HCT116 (cell line): ENCODE results near the gene ERI2. TPM values are rescaled to one million over a fixed set of nuclear protein-coding genes. Genes with fewer than 3 reads are reported as not detected.
"Not testable (repeated sequence)": the region's sequence is repeated elsewhere in the genome, so short reads cannot be mapped to it uniquely, and the experiment has no call there.

Experiments
- ATAC-seq: fragments of 200-7000 bp; cut with Tn5 transposase; 2 replicates; pipeline ENCODE4 v1.9.1; 2020; ENCODE audit warnings: mild to moderate bottlenecking, moderate library complexity
- BruUV-seq: library from RNA; stranded (reverse); fragments of 400-500 nt; replicated peaks from 2 replicates; lab custom pipeline; 2021; lab: Mats Ljungman, UMichigan
- CTCF ChIA-PET: fragments of 300-600 bp; sonication (Branson Sonifier 250); formaldehyde crosslinking; loops from one replicate; lab custom pipeline; 2021; ENCODE audit warnings: antibody characterized with exemption; lab: Charles Lee
- POLR2A ChIA-PET: fragments of 300-600, 350-600 bp; sonication (Branson Sonifier 250); formaldehyde crosslinking; loops from one replicate; lab custom pipeline; 2021; ENCODE audit warnings: antibody characterized with exemption; lab: Charles Lee
- RAD21 ChIA-PET, 2 experiments: fragments of 300-600 bp; sonication (Branson Sonifier 250); formaldehyde crosslinking; loops; one replicate each; lab custom pipeline; 2023; ENCODE audit warnings: low total read pairs in 2 of 2; ENCODE audit not compliant: uncharacterized antibody in 2 of 2, unreplicated experiment in 2 of 2, low non-redundant PET in 1 of 2; lab: Charles Lee
- DNase-seq: peaks from one replicate; pipeline ENCODE4 v3.0.0-alpha.2; 2010; ENCODE audit warnings: low read depth, low spot score
- H2AFZ ChIP-seq: fragments of 200-600 bp; shearing (Covaris generic), sonication (generic); 2 replicates; pipeline ENCODE4 v1.6.1; 2017; ENCODE audit warnings: low read depth, mixed run types, mixed read lengths, antibody characterized with exemption, low read length; ENCODE audit not compliant: poor library complexity, severe bottlenecking
- H3K27ac ChIP-seq: 2 replicates; pipeline ENCODE4 v1.5.1; 2012; ENCODE audit warnings: low read depth, low read length
- H3K27me3 ChIP-seq: fragments of 200-600 bp; sonication (generic); 2 replicates; pipeline ENCODE4 v1.6.1; 2016; ENCODE audit warnings: mixed run types, low read length, mixed read lengths; ENCODE audit not compliant: insufficient read depth
- H3K36me3 ChIP-seq, 2 experiments: fragments of 200-500 bp in 1 of 2; fragments of 200-600 bp in 1 of 2; sonication (Bioruptor generic) in 1 of 2; sonication (generic) in 1 of 2; 2 replicates each; pipeline versions ENCODE4 v1.5.1 to v1.6.1; 2014 to 2016; ENCODE audit warnings: low read length in 2 of 2, inconsistent platforms in 1 of 2, mixed read lengths in 1 of 2, mixed run types in 1 of 2; ENCODE audit not compliant: insufficient read depth in 2 of 2, control insufficient read depth in 1 of 2
- H3K4me1 ChIP-seq, 2 experiments: fragments of 200-600 bp in 1 of 2; sonication (generic) in 1 of 2; 2 replicates each; pipeline versions ENCODE4 v1.5.1 to v1.6.1; 2012 to 2017; ENCODE audit warnings: low read length in 2 of 2, inconsistent platforms in 1 of 2, mild to moderate bottlenecking in 1 of 2, mixed read lengths in 1 of 2, mixed run types in 1 of 2, moderate library complexity in 1 of 2; ENCODE audit not compliant: insufficient read depth in 2 of 2, control insufficient read depth in 1 of 2
- H3K4me2 ChIP-seq: fragments of 200-600 bp; sonication (generic); 2 replicates; pipeline ENCODE4 v1.6.1; 2017; ENCODE audit warnings: mixed run types, low read length, mixed read lengths
- H3K4me3 ChIP-seq, 2 experiments: fragments of 200-600 bp in 1 of 2; sonication (generic) in 1 of 2; replicated peaks in 1 of 2; 2 replicates each; pipeline ENCODE4 v1.5.1; 2011 to 2016; ENCODE audit warnings: low read length in 2 of 2, control low read depth in 1 of 2, low read depth in 1 of 2, mild to moderate bottlenecking in 1 of 2, mixed read lengths in 1 of 2, mixed run types in 1 of 2
- H3K79me2 ChIP-seq: fragments of 200-600 bp; sonication (generic); 2 replicates; pipeline ENCODE4 v1.6.1; 2017; ENCODE audit warnings: mild to moderate bottlenecking, mixed run types, low read length, moderate library complexity, mixed read lengths; ENCODE audit not compliant: insufficient read depth
- H3K9ac ChIP-seq: fragments of 200-600 bp; sonication (generic); 2 replicates; pipeline ENCODE4 v1.6.1; 2016; ENCODE audit warnings: low read length, mixed read lengths
- H3K9me2 ChIP-seq: fragments of 200-600 bp; sonication (generic), shearing (Covaris generic); 2 replicates; pipeline ENCODE4 v1.6.1; 2017; ENCODE audit warnings: mixed run types, mild to moderate bottlenecking, moderate library complexity; ENCODE audit not compliant: insufficient read depth
- H3K9me3 ChIP-seq, 2 experiments: fragments of 200-500 bp in 1 of 2; fragments of 200-600 bp in 1 of 2; sonication (Bioruptor generic) in 1 of 2; sonication (generic) in 1 of 2; 2 replicates each; pipeline ENCODE4 v1.6.1; 2014 to 2017; ENCODE audit warnings: low read length in 2 of 2, mixed read lengths in 2 of 2, inconsistent platforms in 1 of 2, low read depth in 1 of 2, mild to moderate bottlenecking in 1 of 2, mixed run types in 1 of 2, moderate library complexity in 1 of 2; ENCODE audit not compliant: control insufficient read depth in 1 of 2, insufficient read depth in 1 of 2
- H4K20me1 ChIP-seq: fragments of 200-600 bp; sonication (generic), shearing (Covaris generic); 2 replicates; pipeline ENCODE4 v1.6.1; 2017; ENCODE audit warnings: mixed run types, mild to moderate bottlenecking, moderate library complexity; ENCODE audit not compliant: insufficient read depth
- POLR2AphosphoS5 ChIP-seq: IDR thresholded peaks from 2 replicates; pipeline ENCODE4 v1.6.1; 2011; ENCODE audit warnings: mild to moderate bottlenecking, low read depth, low read length, moderate library complexity
- YY1 ChIP-seq: IDR thresholded peaks from 2 replicates; pipeline ENCODE4 v1.6.1; 2011; ENCODE audit warnings: low read length, low read depth, moderate library complexity, mild to moderate bottlenecking; ENCODE audit not compliant: insufficient replicate concordance; ENCODE audit errors: extremely low read depth
- ZFX ChIP-seq: fragments of 450-650 bp; IDR thresholded peaks from 2 replicates; pipeline ENCODE4 v1.6.1; 2017
- intact Hi-C: fragments of 100-400 bp; cut with micrococcal nuclease; formaldehyde crosslinking; loops from 2 replicates; pipeline ENCODE4 v1.10.0; 2022
- total RNA-seq: library from RNA; stranded (reverse); gene quantifications from one replicate; pipeline ENCODE4 v1.2.1, GENCODE V29; 2021; ENCODE audit not compliant: unreplicated experiment

ERI2 gene
- total RNA-seq, 1 experiment from 2014 or later = 42.1 TPM

- POLR2A ChIA-PET = no interaction called here
- CTCF ChIA-PET = no interaction called here
- no peak for ATAC-seq
- H3K4me2 ChIP-seq = peak overlapping the region; percentile 81
- RAD21 ChIA-PET = interaction anchor here in 1 of 2 experiments (1.7 kb wide), 1 partner anchor 294 kb away, joined by 3 read pairs; no protein-coding TSS in a partner anchor
- H3K27ac ChIP-seq = peak overlapping the region; percentile 90
- peak overlapping the region; percentile 77 for H3K9ac ChIP-seq
- H3K79me2 ChIP-seq = peaks cover 25% of the 10 kb centered on the region
- intact Hi-C loops = loop anchor here (5.0 kb wide), 1 partner anchor 274 kb away; no protein-coding TSS in a partner anchor
- TF ChIP-seq YY1 (no peak), POLR2AphosphoS5 (peak; percentile 21; the same call in 1 of the 2 replicates)
- DNase-seq = no peak
- H2AFZ ChIP-seq = no peak overlapping the region
- H3K9me2 ChIP-seq = no peaks in the 10 kb centered on the region
- BruUV-seq = no TSS peak
- peaks cover 8 to 16% of the 10 kb centered on the region in 2 experiments for H3K4me1 ChIP-seq
- H3K4me3 ChIP-seq = peak overlapping the region; percentile 92 to 95
- H3K27me3 ChIP-seq = no peaks in the 10 kb centered on the region
- no peaks in the 10 kb centered on the region for H4K20me1 ChIP-seq
- no peaks in the 10 kb centered on the region for H3K36me3 ChIP-seq
- no peaks in the 10 kb centered on the region for H3K9me3 ChIP-seq
Measured at GRCh38 chr16:20807862-20808261, 1.6 kb upstream of the ERI2 start.

GRCh38 chr16:20805684-20806167 lies 546 bp downstream of the ERI2 start:
- TF ChIP-seq ZFX = peak; percentile 78; the same call in 1 of the 2 replicates
- TF ChIP-seq, all 23 proteins: peak for 1; not testable (repeated sequence) for 22
- H3K27ac ChIP-seq = peak overlapping the region; percentile 90
- POLR2A ChIA-PET = interaction anchor here (1.4 kb wide), 1 partner anchor 14 kb away, joined by 3 read pairs; no protein-coding TSS in a partner anchor
- H3K9me3 ChIP-seq, DNase-seq, RAD21 ChIA-PET, H3K9me2 ChIP-seq, H3K27me3 ChIP-seq, H3K36me3 ChIP-seq, H2AFZ ChIP-seq, CTCF ChIA-PET, H4K20me1 ChIP-seq: not testable (repeated sequence)
- intact Hi-C loops = loop anchor here (1.0 to 5.0 kb wide), 2 partner anchors 277 to 495 kb away; no protein-coding TSS in a partner anchor
- peak; percentile 10 for ATAC-seq
- peak overlapping the region; percentile 92 to 95 for H3K4me3 ChIP-seq
- H3K4me1 ChIP-seq = peaks cover 8 to 16% of the 10 kb centered on the region in 2 experiments
- H3K4me2 ChIP-seq = peak overlapping the region; percentile 81
- peaks cover 25% of the 10 kb centered on the region for H3K79me2 ChIP-seq
- BruUV-seq = TSS peak; percentile 80
- H3K9ac ChIP-seq = peak overlapping the region; percentile 77
